HEK293 (cell line): ENCODE data around the gene TMOD4.

ENCODE experiments used
- AEBP2 ChIP-seq: fragments of 450-650 bp; formaldehyde crosslinking; IDR thresholded peaks from 2 replicates; pipeline ENCODE4 v1.5.1; 2016; ENCODE audit warnings: missing biosample characterization, missing genetic modification characterization, borderline replicate concordance
- BCL11A ChIP-seq: fragments of 450-650 bp; formaldehyde crosslinking; IDR thresholded peaks from 2 replicates; pipeline ENCODE4 v1.5.1; 2016; ENCODE audit warnings: low read depth, missing biosample characterization, missing genetic modification characterization
- EGR2 ChIP-seq: fragments of 450-650 bp; formaldehyde crosslinking; IDR thresholded peaks from 2 replicates; pipeline ENCODE4 v1.5.1; 2016; ENCODE audit warnings: low read depth, missing biosample characterization, missing genetic modification characterization
- KLF1 ChIP-seq: fragments of 450-650 bp; formaldehyde crosslinking; IDR thresholded peaks from 2 replicates; pipeline ENCODE4 v1.5.1; 2016; ENCODE audit warnings: missing biosample characterization, missing genetic modification characterization
- KLF7 ChIP-seq: fragments of 450-650 bp; formaldehyde crosslinking; IDR thresholded peaks from 2 replicates; pipeline ENCODE4 v1.5.1; 2016; ENCODE audit warnings: missing biosample characterization, missing genetic modification characterization, borderline replicate concordance
- KLF8 ChIP-seq: fragments of 450-650 bp; formaldehyde crosslinking; IDR thresholded peaks from 2 replicates; pipeline ENCODE4 v1.5.1; 2016; ENCODE audit warnings: missing biosample characterization, missing genetic modification characterization
- KLF9 ChIP-seq: fragments of 450-650 bp; formaldehyde crosslinking; IDR thresholded peaks from 2 replicates; pipeline ENCODE4 v1.5.1; 2016; ENCODE audit warnings: missing biosample characterization, missing genetic modification characterization, low read depth
- MEIS1 ChIP-seq: sonication (generic); formaldehyde crosslinking; IDR thresholded peaks from 2 replicates; pipeline ENCODE4 v1.8.1; 2022; ENCODE audit warnings: missing genetic modification reagents, mild to moderate bottlenecking, borderline replicate concordance
- OSR2 ChIP-seq: fragments of 450-650 bp; formaldehyde crosslinking; IDR thresholded peaks from 2 replicates; pipeline ENCODE4 v1.5.1; 2016; ENCODE audit warnings: missing biosample characterization, missing genetic modification characterization
- PRDM4 ChIP-seq: fragments of 450-650 bp; formaldehyde crosslinking; IDR thresholded peaks from 2 replicates; pipeline ENCODE4 v1.5.1; 2017; ENCODE audit warnings: missing biosample characterization, missing genetic modification characterization
- SALL2 ChIP-seq: fragments of 450-650 bp; formaldehyde crosslinking; IDR thresholded peaks from 2 replicates; pipeline ENCODE4 v1.5.0; 2017; ENCODE audit warnings: missing biosample characterization, mild to moderate bottlenecking, missing genetic modification characterization, borderline replicate concordance
- ZBTB7A ChIP-seq: fragments of 450-650 bp; formaldehyde crosslinking; IDR thresholded peaks from 2 replicates; pipeline ENCODE4 v1.5.1; 2016; ENCODE audit warnings: low read depth, missing biosample characterization, missing genetic modification characterization
- ZEB2 ChIP-seq: fragments of 450-650 bp; formaldehyde crosslinking; IDR thresholded peaks from 2 replicates; pipeline ENCODE4 v1.5.1; 2016; ENCODE audit warnings: missing biosample characterization, missing genetic modification characterization
- ZFHX2 ChIP-seq: fragments of 450-650 bp; formaldehyde crosslinking; conservative IDR thresholded peaks from 2 replicates; pipeline ENCODE4 v1.5.1; 2016; ENCODE audit warnings: missing biosample characterization, missing genetic modification characterization
- ZFP41 ChIP-seq: fragments of 450-650 bp; formaldehyde crosslinking; IDR thresholded peaks from 2 replicates; pipeline ENCODE4 v1.5.1; 2016; ENCODE audit warnings: missing biosample characterization, missing genetic modification characterization, borderline replicate concordance
- ZNF169 ChIP-seq: fragments of 450-650 bp; formaldehyde crosslinking; IDR thresholded peaks from 2 replicates; pipeline ENCODE4 v1.5.1; 2016; ENCODE audit warnings: missing biosample characterization, missing genetic modification characterization
- ZNF184 ChIP-seq: fragments of 450-650 bp; IDR thresholded peaks from 2 replicates; pipeline ENCODE4 v1.5.1; 2018; ENCODE audit warnings: missing biosample characterization, mild to moderate bottlenecking, missing genetic modification characterization
- ZNF202 ChIP-seq: fragments of 450-650 bp; formaldehyde crosslinking; IDR thresholded peaks from 2 replicates; pipeline ENCODE4 v1.5.1; 2016; ENCODE audit warnings: missing biosample characterization, missing genetic modification characterization, borderline replicate concordance
- ZNF23 ChIP-seq: fragments of 450-650 bp; formaldehyde crosslinking; IDR thresholded peaks from 2 replicates; pipeline ENCODE4 v1.5.1; 2016; ENCODE audit warnings: missing biosample characterization, missing genetic modification characterization, borderline replicate concordance
- ZNF280C ChIP-seq: fragments of 450-650 bp; formaldehyde crosslinking; IDR thresholded peaks from 2 replicates; pipeline ENCODE4 v1.5.1; 2016; ENCODE audit warnings: missing biosample characterization, missing genetic modification characterization
- ZNF366 ChIP-seq: fragments of 450-650 bp; formaldehyde crosslinking; conservative IDR thresholded peaks from 2 replicates; pipeline ENCODE4 v1.5.1; 2016; ENCODE audit warnings: missing biosample characterization, missing genetic modification characterization
- ZNF529 ChIP-seq: fragments of 450-650 bp; formaldehyde crosslinking; IDR thresholded peaks from 2 replicates; pipeline ENCODE4 v1.5.1; 2017; ENCODE audit warnings: missing genetic modification characterization, missing biosample characterization; ENCODE audit not compliant: insufficient replicate concordance
- ZNF610 ChIP-seq: fragments of 450-650 bp; formaldehyde crosslinking; IDR thresholded peaks from 2 replicates; pipeline ENCODE4 v1.5.1; 2016; ENCODE audit warnings: missing biosample characterization, missing genetic modification characterization, borderline replicate concordance
- ZNF626 ChIP-seq: fragments of 450-650 bp; sonication (Bioruptor Pico); formaldehyde crosslinking; IDR thresholded peaks from 2 replicates; pipeline ENCODE4 v1.5.1; 2018; ENCODE audit warnings: missing biosample characterization, missing genetic modification characterization, inconsistent platforms
- ZNF629 ChIP-seq: fragments of 450-650 bp; formaldehyde crosslinking; IDR thresholded peaks from 2 replicates; pipeline ENCODE4 v1.5.1; 2017; ENCODE audit warnings: missing biosample characterization, missing genetic modification characterization
- ZNF645 ChIP-seq: fragments of 450-650 bp; formaldehyde crosslinking; IDR thresholded peaks from 2 replicates; pipeline ENCODE4; 2016; ENCODE audit warnings: missing biosample characterization, missing genetic modification characterization
- ZNF707 ChIP-seq: fragments of 450-650 bp; formaldehyde crosslinking; IDR thresholded peaks from 2 replicates; pipeline ENCODE4 v1.5.1; 2016; ENCODE audit warnings: missing biosample characterization, missing genetic modification characterization
- ZSCAN23 ChIP-seq: fragments of 450-650 bp; formaldehyde crosslinking; IDR thresholded peaks from 2 replicates; pipeline ENCODE4 v1.5.1; 2016; ENCODE audit warnings: missing biosample characterization, missing genetic modification characterization
- ZSCAN4 ChIP-seq: fragments of 450-650 bp; formaldehyde crosslinking; IDR thresholded peaks from 2 replicates; pipeline ENCODE4 v1.5.1; 2017; ENCODE audit warnings: missing biosample characterization, missing genetic modification characterization
- TF ChIP-seq, protein P1 (sequence below): fragments of 450-650 bp; formaldehyde crosslinking; IDR thresholded peaks from 2 replicates; pipeline ENCODE4 v1.5.1; 2016; ENCODE audit warnings: missing biosample characterization, missing genetic modification characterization

Gene TMOD4

GRCh38 chr1:151146412-151147131 is 29.2 kb downstream of the TMOD4 start, which contains the start of gene SEMA6C (continued):
- no peak for TF ChIP-seq ZNF707 (tag by site-specific recombination)
- no peak for TF ChIP-seq ZNF280C (tag by site-specific recombination)
- TF ChIP-seq ZSCAN23: no peak
- no peak for TF ChIP-seq ZFP41 (tag by site-specific recombination)
- TF ChIP-seq BCL11A (tag by site-specific recombination): 0 out of 2 replicates have a peak, but pooled peaks have one; percentile 6
- no peak for TF ChIP-seq ZNF202 (tag by site-specific recombination)
- no peak for TF ChIP-seq ZNF629 (tag by site-specific recombination)
- TF ChIP-seq ZFHX2 (tag by site-specific recombination): no peak
- TF ChIP-seq KLF1 (tag by site-specific recombination): no peak
- peak; percentile 74 for TF ChIP-seq ZNF366 (tag by site-specific recombination)
- no peak for TF ChIP-seq OSR2 (tag by site-specific recombination)
- no peak for TF ChIP-seq ZBTB7A (tag by site-specific recombination)
- no peak for TF ChIP-seq ZNF529 (tag by site-specific recombination)
- no peak for TF ChIP-seq ZNF626 (tag by site-specific recombination)
- no peak for TF ChIP-seq ZNF184 (tag by site-specific recombination)
- no peak for TF ChIP-seq ZNF169
- TF ChIP-seq MEIS1 (CRISPR knock-in tag): no peak
- TF ChIP-seq ZNF23 (tag by site-specific recombination): no peak
- 0 out of 2 replicates have a peak, but pooled peaks have one; percentile 45 for TF ChIP-seq KLF7
- 0 out of 2 replicates have a peak, but pooled peaks have one; percentile 39 for TF ChIP-seq KLF9 (tag by site-specific recombination)
- TF ChIP-seq ZEB2 (tag by site-specific recombination): peak; percentile 39; the same call in 1 of the 2 replicates
- TF ChIP-seq ZNF610: no peak
- no peak for TF ChIP-seq SALL2 (tag by site-specific recombination)
- peak; percentile 30; the same call in 1 of the 2 replicates for TF ChIP-seq PRDM4 (tag by site-specific recombination)
- no peak for TF ChIP-seq ZSCAN4 (tag by site-specific recombination)
- no peak for TF ChIP-seq AEBP2
- TF ChIP-seq EGR2 (tag by site-specific recombination): no peak
- no peak for TF ChIP-seq ZNF645 (tag by site-specific recombination)
- TF ChIP-seq, protein P1, sequence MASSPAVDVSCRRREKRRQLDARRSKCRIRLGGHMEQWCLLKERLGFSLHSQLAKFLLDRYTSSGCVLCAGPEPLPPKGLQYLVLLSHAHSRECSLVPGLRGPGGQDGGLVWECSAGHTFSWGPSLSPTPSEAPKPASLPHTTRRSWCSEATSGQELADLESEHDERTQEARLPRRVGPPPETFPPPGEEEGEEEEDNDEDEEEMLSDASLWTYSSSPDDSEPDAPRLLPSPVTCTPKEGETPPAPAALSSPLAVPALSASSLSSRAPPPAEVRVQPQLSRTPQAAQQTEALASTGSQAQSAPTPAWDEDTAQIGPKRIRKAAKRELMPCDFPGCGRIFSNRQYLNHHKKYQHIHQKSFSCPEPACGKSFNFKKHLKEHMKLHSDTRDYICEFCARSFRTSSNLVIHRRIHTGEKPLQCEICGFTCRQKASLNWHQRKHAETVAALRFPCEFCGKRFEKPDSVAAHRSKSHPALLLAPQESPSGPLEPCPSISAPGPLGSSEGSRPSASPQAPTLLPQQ (tag by site-specific recombination): peak; percentile 99
- TF ChIP-seq KLF8 (tag by site-specific recombination): peak; percentile 67; the same call in 1 of the 2 replicates
